KMS-11 (cell line): ENCODE results near the gene PDE4D.

Source experiments
- H2AFZ ChIP-seq: fragments of 200-600 bp; sonication (generic); 2 replicates; pipeline ENCODE4 v1.6.1; 2016; ENCODE audit warnings: antibody characterized with exemption, mixed run types, low read depth
- H3K27ac ChIP-seq: fragments of 200-600 bp; sonication (generic); 2 replicates; pipeline ENCODE4 v1.6.1; 2016; ENCODE audit warnings: mild to moderate bottlenecking, mixed run types
- H3K27me3 ChIP-seq: fragments of 200-600 bp; sonication (generic); 2 replicates; pipeline ENCODE4 v1.6.1; 2017; ENCODE audit warnings: mild to moderate bottlenecking, low read depth, mixed run types, moderate library complexity; ENCODE audit not compliant: insufficient read depth
- H3K36me3 ChIP-seq: fragments of 200-600 bp; sonication (generic); 2 replicates; pipeline ENCODE4 v1.6.1; 2017; ENCODE audit warnings: mild to moderate bottlenecking, mixed run types; ENCODE audit not compliant: insufficient read depth
- H3K4me1 ChIP-seq: fragments of 200-600 bp; sonication (generic); 2 replicates; pipeline ENCODE4 v1.6.1; 2016; ENCODE audit warnings: mild to moderate bottlenecking, low read depth, mixed run types; ENCODE audit not compliant: poor library complexity, severe bottlenecking
- H3K4me2 ChIP-seq: fragments of 200-600 bp; sonication (generic); 2 replicates; pipeline ENCODE4 v1.7.0; 2016; ENCODE audit warnings: mild to moderate bottlenecking, mixed run types
- H3K4me3 ChIP-seq: fragments of 200-600 bp; sonication (generic); IDR thresholded peaks from 2 replicates; pipeline ENCODE4 v1.6.1; 2017; ENCODE audit warnings: low read depth, low read length, mixed read lengths; ENCODE audit not compliant: insufficient read depth
- H3K79me2 ChIP-seq: fragments of 200-600 bp; sonication (generic); 2 replicates; pipeline ENCODE4 v1.6.1; 2016; ENCODE audit warnings: low read depth, mixed run types; ENCODE audit not compliant: insufficient read depth
- H3K9ac ChIP-seq: fragments of 200-600 bp; sonication (generic); 2 replicates; pipeline ENCODE4 v1.6.1; 2016; ENCODE audit warnings: mild to moderate bottlenecking, mixed run types
- H4K20me1 ChIP-seq: fragments of 200-600 bp; sonication (generic); 2 replicates; pipeline ENCODE4 v1.6.1; 2016; ENCODE audit warnings: mild to moderate bottlenecking, mixed run types; ENCODE audit not compliant: insufficient read depth
- TF ChIP-seq, protein P1 (sequence below): fragments of 200-600 bp; sonication (generic); conservative IDR thresholded peaks from 2 replicates; pipeline ENCODE4 v1.6.1; 2017; ENCODE audit warnings: low read depth, mild to moderate bottlenecking, antibody characterized with exemption, low read length, moderate library complexity, mixed read lengths

Gene PDE4D

DNA sequence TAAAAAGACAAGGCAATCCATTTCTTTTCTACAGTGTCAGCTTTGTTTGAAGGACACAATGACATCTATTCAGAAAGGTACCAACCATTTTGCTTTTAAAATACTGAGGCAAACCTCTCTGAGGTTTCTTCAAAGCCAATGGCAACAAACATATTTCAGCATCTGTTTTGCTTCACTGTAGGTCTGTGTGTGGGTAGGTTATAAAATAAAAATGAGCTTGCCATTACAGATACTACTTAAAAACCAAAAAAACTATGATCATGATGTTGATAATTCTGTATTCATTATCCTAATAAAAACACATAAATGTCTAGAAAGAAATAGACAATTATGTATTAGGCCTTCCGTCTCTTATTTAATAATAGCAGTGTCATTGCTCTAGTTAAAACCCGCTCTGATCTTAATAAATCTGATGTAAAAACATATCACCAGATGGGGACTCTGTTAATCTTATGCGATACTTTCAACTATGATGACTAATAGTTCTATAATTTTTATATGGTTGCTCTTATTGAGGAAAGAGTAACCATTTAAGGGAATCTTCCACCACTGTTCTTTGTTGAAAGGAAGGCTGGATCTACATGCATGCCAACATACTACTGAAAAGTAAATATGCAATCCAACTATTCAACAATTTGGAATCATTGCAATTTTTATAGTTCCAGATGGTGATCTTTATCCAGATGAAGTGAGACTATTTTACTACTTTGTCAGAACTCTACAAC is 647.2 kb downstream of the PDE4D start:
- H3K4me3 ChIP-seq, result no peak overlapping the region
- no peaks in the 10 kb centered on the region for H3K27me3 ChIP-seq
- H3K27ac ChIP-seq, result no peak overlapping the region
- no peaks in the 10 kb centered on the region for H3K4me1 ChIP-seq
- H4K20me1 ChIP-seq, result no peaks in the 10 kb centered on the region
- H3K36me3 ChIP-seq, result no peaks in the 10 kb centered on the region
- TF ChIP-seq, protein P1, sequence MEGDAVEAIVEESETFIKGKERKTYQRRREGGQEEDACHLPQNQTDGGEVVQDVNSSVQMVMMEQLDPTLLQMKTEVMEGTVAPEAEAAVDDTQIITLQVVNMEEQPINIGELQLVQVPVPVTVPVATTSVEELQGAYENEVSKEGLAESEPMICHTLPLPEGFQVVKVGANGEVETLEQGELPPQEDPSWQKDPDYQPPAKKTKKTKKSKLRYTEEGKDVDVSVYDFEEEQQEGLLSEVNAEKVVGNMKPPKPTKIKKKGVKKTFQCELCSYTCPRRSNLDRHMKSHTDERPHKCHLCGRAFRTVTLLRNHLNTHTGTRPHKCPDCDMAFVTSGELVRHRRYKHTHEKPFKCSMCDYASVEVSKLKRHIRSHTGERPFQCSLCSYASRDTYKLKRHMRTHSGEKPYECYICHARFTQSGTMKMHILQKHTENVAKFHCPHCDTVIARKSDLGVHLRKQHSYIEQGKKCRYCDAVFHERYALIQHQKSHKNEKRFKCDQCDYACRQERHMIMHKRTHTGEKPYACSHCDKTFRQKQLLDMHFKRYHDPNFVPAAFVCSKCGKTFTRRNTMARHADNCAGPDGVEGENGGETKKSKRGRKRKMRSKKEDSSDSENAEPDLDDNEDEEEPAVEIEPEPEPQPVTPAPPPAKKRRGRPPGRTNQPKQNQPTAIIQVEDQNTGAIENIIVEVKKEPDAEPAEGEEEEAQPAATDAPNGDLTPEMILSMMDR, result no peak
- H3K4me2 ChIP-seq, result no peak overlapping the region
- no peaks in the 10 kb centered on the region for H3K79me2 ChIP-seq
- no peak overlapping the region for H3K9ac ChIP-seq
- no peak overlapping the region for H2AFZ ChIP-seq

DNA sequence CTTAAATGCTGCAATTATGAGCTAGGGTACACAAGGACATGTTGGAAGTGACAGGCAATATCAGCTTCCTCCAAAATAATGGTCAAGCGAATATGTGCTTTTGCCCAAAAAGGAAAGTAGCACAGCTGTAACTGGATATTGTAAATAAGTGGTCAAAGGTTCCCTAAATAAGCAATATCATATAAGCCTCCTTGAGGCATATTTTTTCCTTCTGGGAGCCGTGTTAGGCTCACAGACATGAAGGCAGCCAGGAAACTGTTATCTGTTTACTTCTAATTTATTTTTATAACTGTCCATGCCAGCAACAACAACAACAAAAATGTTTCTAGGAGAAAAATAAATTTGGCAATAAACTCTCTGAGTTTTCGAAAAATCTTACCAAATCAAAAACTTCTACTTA is 648.3 kb downstream of the PDE4D start:
- Histone ChIP-seq H3K4me1 (no peaks in the 10 kb centered on the region), H3K4me3 (no peak overlapping the region), H3K79me2 (no peaks in the 10 kb centered on the region), H4K20me1 (no peaks in the 10 kb centered on the region), H3K27ac (no peak overlapping the region), H3K27me3 (no peaks in the 10 kb centered on the region), H3K9ac (no peak overlapping the region), H2AFZ (no peak overlapping the region), H3K36me3 (no peaks in the 10 kb centered on the region), H3K4me2 (no peak overlapping the region)
- TF ChIP-seq, protein P1, result no peak

DNA sequence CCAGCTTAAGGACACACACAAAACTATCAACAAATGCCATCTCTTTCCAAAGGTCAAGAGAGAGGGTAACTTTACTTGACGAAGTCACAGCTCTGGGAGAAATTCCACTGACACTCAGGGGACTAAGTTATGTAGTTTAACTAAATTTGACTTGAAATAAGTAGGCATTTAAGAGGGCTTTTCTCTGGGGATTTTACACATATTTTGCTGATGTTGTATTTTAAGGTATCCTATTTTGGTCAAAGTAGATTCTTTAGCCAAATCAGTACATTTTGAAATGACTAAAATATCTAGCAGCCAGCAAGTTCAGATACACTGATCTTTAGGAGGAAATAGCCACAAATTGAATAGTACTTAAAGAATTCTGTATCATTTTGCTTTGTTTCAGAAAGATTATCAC is 652.0 kb downstream of the PDE4D start:
- Histone ChIP-seq H3K9ac (no peak overlapping the region), H3K4me1 (no peaks in the 10 kb centered on the region), H3K36me3 (no peaks in the 10 kb centered on the region), H2AFZ (no peak overlapping the region), H3K27ac (no peak overlapping the region), H3K4me3 (no peak overlapping the region), H3K27me3 (no peaks in the 10 kb centered on the region), H3K79me2 (no peaks in the 10 kb centered on the region), H3K4me2 (no peak overlapping the region), H4K20me1 (no peaks in the 10 kb centered on the region)
- TF ChIP-seq, protein P1, result no peak

DNA sequence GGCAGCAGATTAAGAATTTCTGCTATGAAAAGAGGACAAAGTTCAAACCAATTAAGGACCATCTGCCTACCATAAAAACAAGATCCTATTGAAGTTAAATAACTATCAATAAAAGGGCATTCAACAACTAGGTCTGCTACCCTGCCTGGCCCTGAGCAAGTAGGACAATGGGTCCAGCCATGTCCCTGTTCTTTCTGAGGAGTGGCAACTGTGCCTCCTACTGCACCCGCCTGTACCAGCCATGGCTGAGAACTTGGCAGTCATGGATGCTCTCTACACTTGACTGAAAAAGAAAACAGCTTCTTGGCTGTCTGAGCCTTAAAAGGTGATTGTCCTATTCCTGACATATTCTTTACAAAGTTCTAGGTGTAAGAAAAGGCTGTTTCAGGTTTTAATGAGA is 652.4 kb downstream of the PDE4D start:
- Histone ChIP-seq H3K27ac (no peak overlapping the region), H3K36me3 (no peaks in the 10 kb centered on the region), H3K9ac (no peak overlapping the region), H3K4me1 (no peaks in the 10 kb centered on the region), H3K4me2 (no peak overlapping the region), H3K4me3 (no peak overlapping the region), H3K27me3 (no peaks in the 10 kb centered on the region), H2AFZ (no peak overlapping the region), H4K20me1 (no peaks in the 10 kb centered on the region), H3K79me2 (no peaks in the 10 kb centered on the region)
- TF ChIP-seq, protein P1, result no peak
